Hepatocyte (in vitro differentiated cells): ENCODE measurements around the gene DOCK3. TPM values are rescaled to one million over a fixed set of nuclear protein-coding genes. Genes with fewer than 3 reads are reported as not detected.
A peak's percentile ranks its signal among the peaks of the same experiment; 100 is the strongest.

ENCODE experiments used
- DNase-seq: peaks from one replicate; pipeline ENCODE4 v3.0.0-alpha.2; 2016; ENCODE audit warnings: low spot score
- H2AFZ ChIP-seq: fragments of 200-600 bp; sonication (generic); 2 replicates; pipeline ENCODE4 v1.6.0; 2016; ENCODE audit warnings: antibody characterized with exemption, mild to moderate bottlenecking
- H3K27ac ChIP-seq: fragments of 200-600 bp; sonication (generic); 2 replicates; pipeline ENCODE4 v1.5.1; 2016; ENCODE audit warnings: mild to moderate bottlenecking
- H3K27me3 ChIP-seq: fragments of 200-600 bp; sonication (generic); 2 replicates; pipeline ENCODE4 v1.6.1; 2016
- H3K36me3 ChIP-seq: fragments of 200-600 bp; sonication (generic); replicated peaks from 2 replicates; pipeline ENCODE4 v1.5.1; 2016; ENCODE audit warnings: low read depth; ENCODE audit not compliant: insufficient read depth
- H3K4me1 ChIP-seq: fragments of 200-600 bp; sonication (generic); 2 replicates; pipeline ENCODE4 v1.5.1; 2016; ENCODE audit warnings: mild to moderate bottlenecking, moderate library complexity; ENCODE audit not compliant: insufficient read depth
- H3K4me2 ChIP-seq: fragments of 200-600 bp; sonication (generic); 2 replicates; pipeline ENCODE4 v1.6.0; 2016
- H3K4me3 ChIP-seq: fragments of 200-600 bp; sonication (generic); 2 replicates; pipeline ENCODE4 v1.5.1; 2016; ENCODE audit warnings: mild to moderate bottlenecking
- H3K79me2 ChIP-seq: fragments of 200-600 bp; sonication (generic); 2 replicates; pipeline ENCODE4 v1.6.0; 2017; ENCODE audit warnings: mild to moderate bottlenecking
- H3K9me2 ChIP-seq: fragments of 200-600 bp; sonication (generic); replicated peaks from 2 replicates; pipeline ENCODE4 v1.6.0; 2017; ENCODE audit warnings: mild to moderate bottlenecking; ENCODE audit not compliant: insufficient read depth
- H3K9me3 ChIP-seq: fragments of 200-600 bp; sonication (generic); 2 replicates; pipeline ENCODE4 v1.5.1; 2016; ENCODE audit warnings: low read depth, mild to moderate bottlenecking
- H4K20me1 ChIP-seq: fragments of 200-600 bp; sonication (generic); 2 replicates; pipeline ENCODE4 v1.6.0; 2016; ENCODE audit warnings: mild to moderate bottlenecking; ENCODE audit not compliant: insufficient read depth, poor library complexity, severe bottlenecking
- EZH2 ChIP-seq: fragments of 200-600 bp; sonication (generic); IDR thresholded peaks from 2 replicates; pipeline ENCODE4 v1.6.1; 2016; ENCODE audit warnings: antibody characterized with exemption, mild to moderate bottlenecking, borderline replicate concordance
- EZH2phosphoT487 ChIP-seq: fragments of 200-600 bp; sonication (generic); IDR thresholded peaks from one replicate; pipeline ENCODE4 v1.6.1; 2018; ENCODE audit warnings: antibody characterized with exemption, mild to moderate bottlenecking, low read depth, moderate library complexity; ENCODE audit not compliant: unreplicated experiment, severe bottlenecking
- WGBS: methylation state at CpG from one replicate; pipeline ENCODE4 v1.1.6; 2016; ENCODE audit warnings: low lambda C conversion rate; ENCODE audit errors: missing lambda C conversion rate; 5-methylcytosine and 5-hydroxymethylcytosine counted together
- polyA plus RNA-seq: library from polyadenylated mRNA; unstranded; fragments of >200 nt; fragmentation: Nextera tagmentation; extraction: Ambion mirVana; gene quantifications from 2 replicates; pipeline ENCODE4 v1.2.1, GENCODE V29; 2016
- total RNA-seq: library from RNA; depleted of rRNA; stranded (reverse); fragments of >200 nt; gene quantifications from 2 replicates; pipeline ENCODE4 v1.2.3, GENCODE V29; 2014
- TF ChIP-seq, protein P1 (sequence below): fragments of 200-600 bp; sonication (generic); IDR thresholded peaks from 2 replicates; pipeline ENCODE4 v1.5.1; 2016; ENCODE audit warnings: antibody characterized with exemption, mild to moderate bottlenecking; ENCODE audit not compliant: poor library complexity

DOCK3 gene
- total and polyA plus RNA-seq, 2 experiments from 2014 or later: 0.77 to 1.6 TPM

DNA sequence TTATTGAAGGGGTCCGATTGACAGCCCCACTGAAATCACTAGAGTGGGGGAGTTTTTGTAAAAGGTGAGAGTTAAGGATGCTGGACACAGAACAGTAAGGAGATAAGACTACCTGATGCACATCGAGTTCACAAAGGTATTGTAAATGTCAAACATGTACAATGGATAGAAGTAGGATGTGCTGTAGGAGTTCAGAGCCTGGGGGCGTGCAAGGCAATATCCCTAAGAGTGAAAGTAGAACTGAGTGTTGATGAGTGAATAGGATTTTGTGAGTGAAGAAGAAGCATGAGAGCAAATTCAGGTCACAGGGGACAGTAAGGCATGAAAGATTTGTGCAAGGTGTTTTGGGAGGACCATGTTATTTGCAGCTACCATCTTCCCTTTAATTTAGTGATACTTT, 21.5 kb downstream of the DOCK3 start:
- TF ChIP-seq EZH2 (no peak), EZH2phosphoT487 (no peak)
- TF ChIP-seq, protein P1, sequence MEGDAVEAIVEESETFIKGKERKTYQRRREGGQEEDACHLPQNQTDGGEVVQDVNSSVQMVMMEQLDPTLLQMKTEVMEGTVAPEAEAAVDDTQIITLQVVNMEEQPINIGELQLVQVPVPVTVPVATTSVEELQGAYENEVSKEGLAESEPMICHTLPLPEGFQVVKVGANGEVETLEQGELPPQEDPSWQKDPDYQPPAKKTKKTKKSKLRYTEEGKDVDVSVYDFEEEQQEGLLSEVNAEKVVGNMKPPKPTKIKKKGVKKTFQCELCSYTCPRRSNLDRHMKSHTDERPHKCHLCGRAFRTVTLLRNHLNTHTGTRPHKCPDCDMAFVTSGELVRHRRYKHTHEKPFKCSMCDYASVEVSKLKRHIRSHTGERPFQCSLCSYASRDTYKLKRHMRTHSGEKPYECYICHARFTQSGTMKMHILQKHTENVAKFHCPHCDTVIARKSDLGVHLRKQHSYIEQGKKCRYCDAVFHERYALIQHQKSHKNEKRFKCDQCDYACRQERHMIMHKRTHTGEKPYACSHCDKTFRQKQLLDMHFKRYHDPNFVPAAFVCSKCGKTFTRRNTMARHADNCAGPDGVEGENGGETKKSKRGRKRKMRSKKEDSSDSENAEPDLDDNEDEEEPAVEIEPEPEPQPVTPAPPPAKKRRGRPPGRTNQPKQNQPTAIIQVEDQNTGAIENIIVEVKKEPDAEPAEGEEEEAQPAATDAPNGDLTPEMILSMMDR: no peak

DNA sequence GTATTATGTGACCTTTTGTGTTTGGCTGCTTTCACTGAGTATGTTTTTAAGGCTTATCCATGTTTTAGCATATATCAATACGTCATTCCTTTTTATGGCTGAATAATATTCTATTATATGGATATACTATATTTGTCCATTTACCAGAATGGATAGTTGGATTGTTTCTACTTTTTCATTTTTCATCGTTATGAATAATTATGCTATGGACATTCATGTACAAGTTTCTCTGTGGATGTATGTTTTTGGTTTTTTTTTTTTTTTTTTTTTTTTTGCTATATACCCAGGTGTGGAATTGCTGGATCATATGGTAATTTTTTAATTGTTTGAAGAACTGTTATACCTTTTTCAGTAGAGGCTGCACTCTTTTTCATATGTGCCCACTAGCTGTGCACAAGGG, 23.5 kb downstream of the DOCK3 start:
- Histone ChIP-seq H3K4me3 (no peak overlapping the region), H2AFZ (no peak overlapping the region), H3K9me3 (no peaks in the 10 kb centered on the region), H4K20me1 (no peaks in the 10 kb centered on the region), H3K27me3 (no peaks in the 10 kb centered on the region), H3K4me1 (no peaks in the 10 kb centered on the region), H3K27ac (no peak overlapping the region), H3K4me2 (no peak overlapping the region), H3K36me3 (no peaks in the 10 kb centered on the region), H3K79me2 (no peaks in the 10 kb centered on the region), H3K9me2 (no peaks in the 10 kb centered on the region)
- 95% methylated on average over 2 of the region's 2 CpGs for WGBS
- TF ChIP-seq EZH2phosphoT487 (no peak), EZH2 (no peak)
- TF ChIP-seq, protein P1: no peak
- DNase-seq: no peak

More for the DNA sequence above, 21.5 kb downstream of the DOCK3 start:
- Histone ChIP-seq H4K20me1 (no peaks in the 10 kb centered on the region), H3K36me3 (no peaks in the 10 kb centered on the region), H3K9me3 (no peaks in the 10 kb centered on the region), H2AFZ (no peak overlapping the region), H3K79me2 (no peaks in the 10 kb centered on the region), H3K4me2 (no peak overlapping the region), H3K4me3 (no peak overlapping the region), H3K4me1 (no peaks in the 10 kb centered on the region), H3K27me3 (no peaks in the 10 kb centered on the region), H3K27ac (no peak overlapping the region), H3K9me2 (no peaks in the 10 kb centered on the region)
- DNase-seq: no peak
- 87% methylated on average over 3 of the region's 3 CpGs for WGBS

DNA sequence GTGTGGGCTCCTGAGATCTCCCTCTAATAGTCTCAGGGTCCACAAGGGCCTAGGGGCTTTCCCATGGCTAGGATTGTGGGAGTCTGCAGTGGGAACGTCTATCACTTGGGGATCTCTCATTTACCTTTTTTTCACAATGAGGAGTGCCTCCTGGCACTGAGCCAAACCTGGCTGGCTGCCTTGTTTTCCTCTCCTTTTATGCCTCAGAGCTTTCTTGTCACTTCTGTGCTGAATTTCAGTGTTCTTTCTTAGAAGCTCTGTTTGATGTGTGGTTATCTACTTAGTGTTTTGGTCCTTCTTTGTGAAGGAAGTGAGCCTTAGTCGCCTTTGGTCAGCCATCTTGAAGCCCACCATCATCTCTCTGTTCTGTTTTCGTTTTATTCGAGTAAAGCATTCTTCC, 33.9 kb downstream of the DOCK3 start:
- Histone ChIP-seq H3K9me3 (no peaks in the 10 kb centered on the region), H3K4me2 (no peak overlapping the region), H3K4me1 (no peaks in the 10 kb centered on the region), H3K36me3 (no peaks in the 10 kb centered on the region), H2AFZ (no peak overlapping the region), H3K27me3 (no peaks in the 10 kb centered on the region), H3K9me2 (no peaks in the 10 kb centered on the region), H3K79me2 (no peaks in the 10 kb centered on the region), H4K20me1 (no peaks in the 10 kb centered on the region), H3K27ac (no peak overlapping the region), H3K4me3 (no peak overlapping the region)
- 77% methylated on average over 4 of the region's 4 CpGs for WGBS
- DNase-seq: peak; percentile 10
- TF ChIP-seq, protein P1: no peak
- TF ChIP-seq EZH2phosphoT487 (no peak), EZH2 (no peak)

DNA sequence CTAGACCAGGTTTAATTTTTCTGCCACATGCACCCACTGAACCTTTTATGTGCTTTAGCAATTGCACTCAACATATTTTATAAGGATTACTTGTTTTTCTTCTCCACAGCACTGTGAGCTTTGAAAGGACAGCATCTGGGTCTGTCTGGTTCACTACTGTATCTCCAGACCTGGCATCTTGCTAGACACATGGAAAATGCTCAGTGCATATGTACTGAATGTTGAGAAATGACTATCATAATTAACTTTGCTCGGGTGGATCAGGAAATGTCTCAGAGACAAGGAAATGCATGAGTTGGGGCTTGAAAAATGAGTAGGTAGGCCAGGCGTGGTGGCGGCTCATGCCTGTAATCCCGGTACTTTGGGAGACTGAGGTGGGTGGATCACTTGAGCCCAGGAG, 40.2 kb downstream of the DOCK3 start:
- 58% methylated on average over 4 of the region's 4 CpGs for WGBS

More for the DNA sequence above, 40.2 kb downstream of the DOCK3 start:
- TF ChIP-seq EZH2: no peak
- TF ChIP-seq EZH2phosphoT487: no peak
- TF ChIP-seq, protein P1: no peak
- peak; percentile 50 for DNase-seq
- Histone ChIP-seq H3K27ac (no peak overlapping the region), H3K79me2 (no peaks in the 10 kb centered on the region), H3K27me3 (no peaks in the 10 kb centered on the region), H3K4me2 (no peak overlapping the region), H3K4me1 (no peaks in the 10 kb centered on the region), H3K36me3 (no peaks in the 10 kb centered on the region), H3K9me2 (no peaks in the 10 kb centered on the region), H3K4me3 (no peak overlapping the region), H3K9me3 (no peaks in the 10 kb centered on the region), H4K20me1 (no peaks in the 10 kb centered on the region), H2AFZ (no peak overlapping the region)
